PFSK-1 (cell line): Measurements from ENCODE around the gene MAP4K5.

Source experiments
- FOXP2 ChIP-seq: optimal IDR thresholded peaks from 2 replicates; pipeline ENCODE3; 2011; ENCODE audit warnings: borderline replicate concordance, control low read depth, inconsistent platforms; ENCODE audit not compliant: insufficient read depth; ENCODE audit errors: extremely low read length, extremely low read depth
- POLR2AphosphoS5 ChIP-seq: IDR thresholded peaks from 2 replicates; pipeline ENCODE4 v1.6.1; 2012; ENCODE audit warnings: low read depth, mild to moderate bottlenecking, control low read depth, low read length, moderate library complexity
- REST ChIP-seq, 2 experiments: IDR thresholded peaks; 2 replicates each; pipeline versions ENCODE4 v1.6.1 to v1.8.0; 2011 to 2012; ENCODE audit warnings: low read depth in 2 of 2, low read length in 2 of 2, control low read depth in 1 of 2, inconsistent platforms in 1 of 2, mild to moderate bottlenecking in 1 of 2, moderate library complexity in 1 of 2; ENCODE audit not compliant: insufficient read depth in 1 of 2
- SIN3A ChIP-seq: IDR thresholded peaks from 2 replicates; pipeline ENCODE4 v1.6.1; 2012; ENCODE audit warnings: mild to moderate bottlenecking, low read length, moderate library complexity, borderline replicate concordance; ENCODE audit not compliant: insufficient read depth
- TAF1 ChIP-seq: IDR thresholded peaks from 2 replicates; pipeline ENCODE4 v1.6.1; 2012; ENCODE audit warnings: low read length, control low read depth, borderline replicate concordance; ENCODE audit not compliant: insufficient read depth

MAP4K5 gene

GRCh38 chr14:50550294-50550693, 17.9 kb upstream of the MAP4K5 start:
- TF ChIP-seq TAF1 (no peak), POLR2AphosphoS5 (no peak), FOXP2 (no peak), SIN3A (no peak)

- TF ChIP-seq SIN3A = no peak
- no peak for TF ChIP-seq FOXP2
- no peak for TF ChIP-seq REST (IDR thresholded peaks at IDR 0.05; ENCODE audit: insufficient read depth in 1 of 2, low read depth in 2 of 2, low read length in 2 of 2)
- TF ChIP-seq POLR2AphosphoS5 = no peak
- TF ChIP-seq TAF1 = no peak
Measured at GRCh38 chr14:50545618-50546017, 13.2 kb upstream of the MAP4K5 start.

GRCh38 chr14:50544911-50545310, 12.5 kb upstream of the MAP4K5 start:
- TF ChIP-seq SIN3A (no peak), REST (IDR thresholded peaks at IDR 0.05; ENCODE audit: insufficient read depth in 1 of 2, low read depth in 2 of 2, low read length in 2 of 2) (no peak), TAF1 (no peak), FOXP2 (no peak), POLR2AphosphoS5 (no peak)

DNA sequence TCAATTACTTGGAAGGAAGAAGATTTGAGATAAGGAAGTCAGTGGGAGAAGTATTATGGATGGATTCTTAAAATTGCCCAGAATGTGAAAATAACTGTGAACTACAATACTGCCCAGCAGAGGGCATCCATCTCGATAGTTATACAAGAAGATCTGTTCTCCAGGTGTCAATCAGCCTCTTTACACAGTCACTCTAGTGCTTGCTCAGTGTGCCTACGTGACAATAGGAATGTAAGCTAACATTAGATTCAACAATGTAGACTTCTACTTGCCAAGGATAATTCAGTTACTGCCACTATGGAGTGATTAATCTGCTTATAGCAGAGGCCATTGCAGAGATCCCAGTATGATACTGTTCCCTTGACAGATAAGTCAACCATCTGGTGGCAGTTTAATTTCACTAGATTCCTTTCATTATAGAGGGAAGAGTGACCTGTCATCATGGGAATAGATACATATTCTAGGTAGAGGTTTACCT, 10.6 kb upstream of the MAP4K5 start:
- no peak for TF ChIP-seq REST (IDR thresholded peaks at IDR 0.05; ENCODE audit: insufficient read depth in 1 of 2, low read depth in 2 of 2, low read length in 2 of 2)
- TF ChIP-seq TAF1 = no peak
- no peak for TF ChIP-seq POLR2AphosphoS5
- no peak for TF ChIP-seq FOXP2
- TF ChIP-seq SIN3A = no peak

DNA sequence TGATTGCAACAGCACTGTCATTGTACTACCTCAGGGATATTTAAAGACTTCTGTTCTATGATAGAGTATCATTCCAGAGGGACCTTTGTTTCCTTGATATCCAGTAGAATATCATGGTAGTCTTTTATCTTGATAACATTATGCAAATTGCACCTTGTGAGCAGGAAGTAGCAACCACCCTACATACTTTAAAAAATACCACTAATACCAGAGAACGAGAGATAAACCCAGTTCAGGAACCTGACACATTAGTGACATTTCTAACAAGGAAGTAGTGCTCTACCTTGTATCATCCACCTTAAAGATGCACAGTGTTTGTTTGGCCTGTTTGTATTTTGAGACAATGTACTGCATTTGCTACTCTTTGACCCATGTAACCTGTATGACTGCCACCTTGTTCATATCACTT, 8.8 kb upstream of the MAP4K5 start:
- no peak for TF ChIP-seq SIN3A
- no peak for TF ChIP-seq REST (IDR thresholded peaks at IDR 0.05; ENCODE audit: insufficient read depth in 1 of 2, low read depth in 2 of 2, low read length in 2 of 2)
- no peak for TF ChIP-seq POLR2AphosphoS5
- no peak for TF ChIP-seq TAF1
- no peak for TF ChIP-seq FOXP2

DNA sequence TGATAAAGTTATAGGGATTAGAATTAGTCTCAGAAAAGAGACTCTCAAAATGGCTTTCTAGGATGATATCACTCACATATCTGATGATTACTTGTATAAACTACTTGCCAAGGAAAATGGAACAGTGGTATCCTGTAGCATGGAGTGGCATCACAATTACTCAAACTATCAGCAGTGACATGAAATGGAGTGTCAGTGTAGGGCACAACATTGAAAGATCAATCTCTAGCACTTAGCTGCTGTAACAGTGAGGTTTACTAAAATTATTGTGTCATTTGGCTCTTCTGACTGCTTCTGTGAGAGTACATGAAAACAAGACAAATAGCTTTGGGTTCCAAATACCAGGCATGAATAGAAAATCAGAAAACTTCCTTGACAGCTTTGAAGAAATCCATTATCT, 6.7 kb upstream of the MAP4K5 start:
- TF ChIP-seq FOXP2 (no peak), SIN3A (no peak), REST (IDR thresholded peaks at IDR 0.05; ENCODE audit: insufficient read depth in 1 of 2, low read depth in 2 of 2, low read length in 2 of 2) (no peak), POLR2AphosphoS5 (no peak), TAF1 (no peak)
